HCT116 (cell line): ENCODE data around the gene WIF1. TPM values are rescaled to one million over a fixed set of nuclear protein-coding genes. Genes with fewer than 3 reads are reported as not detected.
A peak's percentile ranks its signal among the peaks of the same experiment; 100 is the strongest.

Experiments
- ATAC-seq: fragments of 200-7000 bp; cut with Tn5 transposase; 2 replicates; pipeline ENCODE4 v1.9.1; 2020; ENCODE audit warnings: mild to moderate bottlenecking, moderate library complexity
- BruUV-seq: library from RNA; stranded (reverse); fragments of 400-500 nt; replicated peaks from 2 replicates; lab custom pipeline; 2021; lab: Mats Ljungman, UMichigan
- CTCF ChIA-PET: fragments of 300-600 bp; sonication (Branson Sonifier 250); formaldehyde crosslinking; loops from one replicate; lab custom pipeline; 2021; ENCODE audit warnings: antibody characterized with exemption; lab: Charles Lee
- POLR2A ChIA-PET: fragments of 300-600, 350-600 bp; sonication (Branson Sonifier 250); formaldehyde crosslinking; loops from one replicate; lab custom pipeline; 2021; ENCODE audit warnings: antibody characterized with exemption; lab: Charles Lee
- RAD21 ChIA-PET, 2 experiments: fragments of 300-600 bp; sonication (Branson Sonifier 250); formaldehyde crosslinking; loops; one replicate each; lab custom pipeline; 2023; ENCODE audit warnings: low total read pairs in 2 of 2; ENCODE audit not compliant: uncharacterized antibody in 2 of 2, unreplicated experiment in 2 of 2, low non-redundant PET in 1 of 2; lab: Charles Lee
- DNase-seq: peaks from one replicate; pipeline ENCODE4 v3.0.0-alpha.2; 2010; ENCODE audit warnings: low read depth, low spot score
- H2AFZ ChIP-seq: fragments of 200-600 bp; shearing (Covaris generic), sonication (generic); 2 replicates; pipeline ENCODE4 v1.6.1; 2017; ENCODE audit warnings: low read depth, mixed run types, mixed read lengths, antibody characterized with exemption, low read length; ENCODE audit not compliant: poor library complexity, severe bottlenecking
- H3K27ac ChIP-seq: 2 replicates; pipeline ENCODE4 v1.5.1; 2012; ENCODE audit warnings: low read depth, low read length
- H3K27me3 ChIP-seq: fragments of 200-600 bp; sonication (generic); 2 replicates; pipeline ENCODE4 v1.6.1; 2016; ENCODE audit warnings: mixed run types, low read length, mixed read lengths; ENCODE audit not compliant: insufficient read depth
- H3K36me3 ChIP-seq, 2 experiments: fragments of 200-500 bp in 1 of 2; fragments of 200-600 bp in 1 of 2; sonication (Bioruptor generic) in 1 of 2; sonication (generic) in 1 of 2; 2 replicates each; pipeline versions ENCODE4 v1.5.1 to v1.6.1; 2014 to 2016; ENCODE audit warnings: low read length in 2 of 2, inconsistent platforms in 1 of 2, mixed read lengths in 1 of 2, mixed run types in 1 of 2; ENCODE audit not compliant: insufficient read depth in 2 of 2, control insufficient read depth in 1 of 2
- H3K4me1 ChIP-seq, 2 experiments: fragments of 200-600 bp in 1 of 2; sonication (generic) in 1 of 2; 2 replicates each; pipeline versions ENCODE4 v1.5.1 to v1.6.1; 2012 to 2017; ENCODE audit warnings: low read length in 2 of 2, inconsistent platforms in 1 of 2, mild to moderate bottlenecking in 1 of 2, mixed read lengths in 1 of 2, mixed run types in 1 of 2, moderate library complexity in 1 of 2; ENCODE audit not compliant: insufficient read depth in 2 of 2, control insufficient read depth in 1 of 2
- H3K4me2 ChIP-seq: fragments of 200-600 bp; sonication (generic); 2 replicates; pipeline ENCODE4 v1.6.1; 2017; ENCODE audit warnings: mixed run types, low read length, mixed read lengths
- H3K4me3 ChIP-seq, 2 experiments: fragments of 200-600 bp in 1 of 2; sonication (generic) in 1 of 2; replicated peaks in 1 of 2; 2 replicates each; pipeline ENCODE4 v1.5.1; 2011 to 2016; ENCODE audit warnings: low read length in 2 of 2, control low read depth in 1 of 2, low read depth in 1 of 2, mild to moderate bottlenecking in 1 of 2, mixed read lengths in 1 of 2, mixed run types in 1 of 2
- H3K79me2 ChIP-seq: fragments of 200-600 bp; sonication (generic); 2 replicates; pipeline ENCODE4 v1.6.1; 2017; ENCODE audit warnings: mild to moderate bottlenecking, mixed run types, low read length, moderate library complexity, mixed read lengths; ENCODE audit not compliant: insufficient read depth
- H3K9ac ChIP-seq: fragments of 200-600 bp; sonication (generic); 2 replicates; pipeline ENCODE4 v1.6.1; 2016; ENCODE audit warnings: low read length, mixed read lengths
- H3K9me2 ChIP-seq: fragments of 200-600 bp; sonication (generic), shearing (Covaris generic); 2 replicates; pipeline ENCODE4 v1.6.1; 2017; ENCODE audit warnings: mixed run types, mild to moderate bottlenecking, moderate library complexity; ENCODE audit not compliant: insufficient read depth
- H3K9me3 ChIP-seq, 2 experiments: fragments of 200-500 bp in 1 of 2; fragments of 200-600 bp in 1 of 2; sonication (Bioruptor generic) in 1 of 2; sonication (generic) in 1 of 2; 2 replicates each; pipeline ENCODE4 v1.6.1; 2014 to 2017; ENCODE audit warnings: low read length in 2 of 2, mixed read lengths in 2 of 2, inconsistent platforms in 1 of 2, low read depth in 1 of 2, mild to moderate bottlenecking in 1 of 2, mixed run types in 1 of 2, moderate library complexity in 1 of 2; ENCODE audit not compliant: control insufficient read depth in 1 of 2, insufficient read depth in 1 of 2
- H4K20me1 ChIP-seq: fragments of 200-600 bp; sonication (generic), shearing (Covaris generic); 2 replicates; pipeline ENCODE4 v1.6.1; 2017; ENCODE audit warnings: mixed run types, mild to moderate bottlenecking, moderate library complexity; ENCODE audit not compliant: insufficient read depth
- CBX3 ChIP-seq: IDR thresholded peaks from 2 replicates; pipeline ENCODE4 v1.6.1; 2012; ENCODE audit warnings: low read depth
- CTCF ChIP-seq, 3 experiments: fragments of 200-600 bp in 1 of 3; sonication (generic) in 1 of 3; IDR thresholded peaks in 2 of 3; conservative IDR thresholded peaks in 1 of 3; 2 replicates each; pipeline ENCODE4 v1.5.1; 2012 to 2017; ENCODE audit warnings: low read depth in 2 of 3, low read length in 2 of 3, antibody characterized with exemption in 1 of 3, borderline replicate concordance in 1 of 3, control low read depth in 1 of 3, mild to moderate bottlenecking in 1 of 3, mixed read lengths in 1 of 3, mixed run types in 1 of 3, moderate library complexity in 1 of 3; ENCODE audit not compliant: insufficient read depth in 1 of 3
- EGR1 ChIP-seq: IDR thresholded peaks from 2 replicates; pipeline ENCODE4 v1.6.1; 2012; ENCODE audit warnings: low read depth
- ELF1 ChIP-seq: IDR thresholded peaks from 2 replicates; pipeline ENCODE4 v1.6.1; 2012; ENCODE audit warnings: low read depth, borderline replicate concordance
- POLR2A ChIP-seq: IDR thresholded peaks from 2 replicates; pipeline ENCODE4 v1.7.0; 2011; ENCODE audit warnings: borderline replicate concordance; ENCODE audit not compliant: insufficient read depth, insufficient read length; ENCODE audit errors: extremely low read depth
- POLR2AphosphoS5 ChIP-seq: IDR thresholded peaks from 2 replicates; pipeline ENCODE4 v1.6.1; 2011; ENCODE audit warnings: mild to moderate bottlenecking, low read depth, low read length, moderate library complexity
- RAD21 ChIP-seq: IDR thresholded peaks from 2 replicates; pipeline ENCODE4 v1.6.1; 2012; ENCODE audit warnings: low read depth, mild to moderate bottlenecking
- SIN3A ChIP-seq: IDR thresholded peaks from 2 replicates; pipeline ENCODE4 v1.6.1; 2012; ENCODE audit warnings: low read depth
- SRF ChIP-seq: IDR thresholded peaks from 2 replicates; pipeline ENCODE4 v1.6.1; 2012; ENCODE audit warnings: low read depth
- YY1 ChIP-seq: IDR thresholded peaks from 2 replicates; pipeline ENCODE4 v1.6.1; 2011; ENCODE audit warnings: low read length, low read depth, moderate library complexity, mild to moderate bottlenecking; ENCODE audit not compliant: insufficient replicate concordance; ENCODE audit errors: extremely low read depth
- ZNF274 ChIP-seq: fragments of 200-500 bp; sonication (Bioruptor generic); IDR thresholded peaks from 2 replicates; pipeline ENCODE4 v1.6.1; 2014; ENCODE audit warnings: mild to moderate bottlenecking, low read depth, low read length, inconsistent platforms
- intact Hi-C: fragments of 100-400 bp; cut with micrococcal nuclease; formaldehyde crosslinking; loops from 2 replicates; pipeline ENCODE4 v1.10.0; 2022
- total RNA-seq: library from RNA; stranded (reverse); gene quantifications from one replicate; pipeline ENCODE4 v1.2.1, GENCODE V29; 2021; ENCODE audit not compliant: unreplicated experiment
- TF ChIP-seq, protein P1 (sequence below): IDR thresholded peaks from 2 replicates; pipeline ENCODE4 v1.6.1; 2012

WIF1 gene
- total RNA-seq, 1 experiment from 2014 or later: not detected

- Histone ChIP-seq H3K4me2 (peak overlapping the region; percentile 32; the same call in 1 of the 2 replicates), H3K27ac (no peak overlapping the region), H3K36me3 (no peaks in the 10 kb centered on the region), H4K20me1 (no peaks in the 10 kb centered on the region), H3K27me3 (peaks cover 35% of the 10 kb centered on the region), H2AFZ (peak overlapping the region; percentile 97), H3K9ac (no peak overlapping the region), H3K9me3 (no peaks in the 10 kb centered on the region), H3K4me1 (no peaks in the 10 kb centered on the region), H3K79me2 (no peaks in the 10 kb centered on the region), H3K9me2 (no peaks in the 10 kb centered on the region), H3K4me3 (no peak overlapping the region)
- CTCF ChIA-PET: interaction anchor here (0.8 to 1.8 kb wide), 8 partner anchors 11 to 327 kb away, joined by 3 to 7 read pairs (median 4); no protein-coding TSS in a partner anchor
- POLR2A ChIA-PET: no interaction called here
- RAD21 ChIA-PET: no interaction called here
- no TSS peak for BruUV-seq
- ATAC-seq (peak; percentile 49; the same call in 1 of the 2 replicates), DNase-seq (no peak)
- intact Hi-C loops: loop anchor here (1.0 to 5.0 kb wide), 2 partner anchors 232 to 321 kb away; no protein-coding TSS in a partner anchor
- TF ChIP-seq CBX3 (no peak), CTCF (IDR thresholded peaks at IDR 0.05 in 2 of 3, conservative IDR thresholded peaks at IDR 0.05 in 1 of 3; ENCODE audit: borderline replicate concordance in 1 of 3, insufficient read depth in 1 of 3, low read depth in 2 of 3, low read length in 2 of 3) (peak; percentile 74 to 78 (median 78); a peak in 5 of 6 replicates), RAD21 (peak; percentile 82)
Observed at GRCh38 chr12:65123435-65124063, 2.4 kb upstream of the WIF1 start.

DNA sequence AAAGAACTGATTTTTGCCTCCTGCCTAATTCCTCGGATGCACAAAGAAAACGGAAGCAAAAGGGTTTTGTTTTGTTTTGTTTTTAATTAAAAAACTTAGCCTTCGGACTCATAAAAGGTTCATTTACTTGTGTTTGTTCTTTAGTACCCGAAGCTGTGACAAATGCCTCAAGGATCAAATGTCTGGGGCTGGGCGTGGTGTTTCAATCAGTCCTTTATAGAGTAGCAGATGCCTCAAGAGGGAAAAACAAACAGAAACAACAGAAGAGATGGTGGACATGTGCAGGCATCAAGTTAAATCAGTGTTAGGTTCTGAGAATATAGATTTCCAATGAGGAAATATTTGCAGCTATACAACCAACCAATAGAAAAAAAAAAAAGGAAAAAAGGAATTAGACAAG lies 1.6 kb upstream of the WIF1 start:
- Histone ChIP-seq H4K20me1 (no peaks in the 10 kb centered on the region), H3K27ac (no peak overlapping the region), H2AFZ (peak overlapping the region; percentile 97), H3K9me3 (no peaks in the 10 kb centered on the region), H3K36me3 (no peaks in the 10 kb centered on the region), H3K4me3 (no peak overlapping the region), H3K9me2 (no peaks in the 10 kb centered on the region), H3K27me3 (peaks cover 37% of the 10 kb centered on the region), H3K4me2 (no peak overlapping the region), H3K4me1 (no peaks in the 10 kb centered on the region), H3K9ac (no peak overlapping the region), H3K79me2 (no peaks in the 10 kb centered on the region)
- ChIA-PET RAD21 (no interaction called here), POLR2A (no interaction called here), CTCF (interaction anchor here (0.6 to 1.8 kb wide), 9 partner anchors 12 to 327 kb away, joined by 3 to 7 read pairs (median 4); no protein-coding TSS in a partner anchor)
- intact Hi-C loops: loop anchor here (1.0 to 5.0 kb wide), 2 partner anchors 231 to 320 kb away; no protein-coding TSS in a partner anchor
- no TSS peak for BruUV-seq
- ATAC-seq: no peak
- no peak for DNase-seq
- TF ChIP-seq RAD21: no peak
- no peak for TF ChIP-seq EGR1
- TF ChIP-seq ELF1: no peak
- TF ChIP-seq SIN3A: no peak
- no peak for TF ChIP-seq CTCF (IDR thresholded peaks at IDR 0.05 in 2 of 3, conservative IDR thresholded peaks at IDR 0.05 in 1 of 3; ENCODE audit: borderline replicate concordance in 1 of 3, insufficient read depth in 1 of 3, low read depth in 2 of 3, low read length in 2 of 3)
- no peak for TF ChIP-seq ZNF274
- TF ChIP-seq, protein P1, sequence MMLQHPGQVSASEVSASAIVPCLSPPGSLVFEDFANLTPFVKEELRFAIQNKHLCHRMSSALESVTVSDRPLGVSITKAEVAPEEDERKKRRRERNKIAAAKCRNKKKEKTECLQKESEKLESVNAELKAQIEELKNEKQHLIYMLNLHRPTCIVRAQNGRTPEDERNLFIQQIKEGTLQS: no peak
- TF ChIP-seq SRF: no peak
- TF ChIP-seq YY1: no peak
- TF ChIP-seq POLR2AphosphoS5: no peak
- TF ChIP-seq POLR2A: no peak
